H1 (cell line): ENCODE results near the gene SCN2B. TPM values are rescaled to one million over a fixed set of nuclear protein-coding genes. Genes with fewer than 3 reads are reported as not detected.

Source experiments
- CBX5 ChIP-seq: fragments of 300-800, 300-1000 bp; sonication (generic); IDR thresholded peaks from 2 replicates; pipeline ENCODE4 v1.7.1; 2016; ENCODE audit warnings: antibody characterized with exemption, low read length, low read depth
- CHD1 ChIP-seq: IDR thresholded peaks from 2 replicates; pipeline ENCODE4 v1.6.1; 2012; ENCODE audit warnings: low read depth, low read length, improper control_type of control experiment
- JUN ChIP-seq: IDR thresholded peaks from 2 replicates; pipeline ENCODE4 v1.6.1; 2011; ENCODE audit warnings: low read depth, mild to moderate bottlenecking, improper control_type of control experiment, low read length
- SIX5 ChIP-seq: IDR thresholded peaks from 2 replicates; pipeline ENCODE4 v1.6.1; 2011; ENCODE audit warnings: mild to moderate bottlenecking, low read depth, low read length
- SP2 ChIP-seq: IDR thresholded peaks from 2 replicates; pipeline ENCODE4 v1.6.1; 2012; ENCODE audit warnings: mild to moderate bottlenecking, low read length, inconsistent platforms
- polyA plus RNA-seq, 7 experiments: library from polyadenylated mRNA; depleted of rRNA in 3 of 7; stranded (reverse) in 5 of 7; unstranded in 2 of 7; fragments of >200 nt in 5 of 7; fragments of 200-250 nt in 2 of 7; gene quantifications; 1 replicate in 5 of 7; 2 replicates in 1 of 7; 4 replicates in 1 of 7; pipeline versions ENCODE4 v1.2.1 to v1.2.3, GENCODE V29; 2011 to 2013; ENCODE audit warnings: missing spikeins in 2 of 7, mixed read lengths in 2 of 7
- total RNA-seq: library from RNA; stranded (reverse); fragmentation: NEBNext Ultra II Directional; extraction: Animal tissue kit (Norgen Biotek cat#: 25700); gene quantifications from 2 replicates; pipeline ENCODE4 v1.2.1, GENCODE V29; 2021
- TF ChIP-seq, protein P1 (sequence below): IDR thresholded peaks from 2 replicates; pipeline ENCODE4 v1.6.1; 2012; ENCODE audit warnings: low read length, inconsistent platforms

The SCN2B gene
- total and polyA plus RNA-seq, 2 of the 8 experiments (the other 6 are each of a cell fraction or from before 2014, with no cell fraction given): 0.14 to 0.24 TPM

DNA sequence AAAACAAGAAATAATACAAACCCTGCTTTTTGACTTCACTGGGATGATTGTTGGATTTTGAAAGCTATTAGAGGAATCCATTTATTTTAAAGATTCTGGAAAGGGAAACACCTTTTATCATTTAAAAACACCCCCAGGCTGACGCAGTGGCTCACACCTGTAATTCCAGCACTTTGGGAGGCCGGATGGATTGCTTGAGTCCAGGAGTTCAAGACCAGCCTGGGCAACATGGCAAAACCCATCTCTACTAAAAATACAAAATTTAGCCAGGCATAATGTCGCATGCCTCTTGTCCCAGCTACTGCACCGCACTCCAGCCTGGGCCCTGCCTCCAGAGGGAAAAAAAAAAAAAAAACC is 317 bp upstream of the SCN2B start (continued):
- TF ChIP-seq, protein P1, sequence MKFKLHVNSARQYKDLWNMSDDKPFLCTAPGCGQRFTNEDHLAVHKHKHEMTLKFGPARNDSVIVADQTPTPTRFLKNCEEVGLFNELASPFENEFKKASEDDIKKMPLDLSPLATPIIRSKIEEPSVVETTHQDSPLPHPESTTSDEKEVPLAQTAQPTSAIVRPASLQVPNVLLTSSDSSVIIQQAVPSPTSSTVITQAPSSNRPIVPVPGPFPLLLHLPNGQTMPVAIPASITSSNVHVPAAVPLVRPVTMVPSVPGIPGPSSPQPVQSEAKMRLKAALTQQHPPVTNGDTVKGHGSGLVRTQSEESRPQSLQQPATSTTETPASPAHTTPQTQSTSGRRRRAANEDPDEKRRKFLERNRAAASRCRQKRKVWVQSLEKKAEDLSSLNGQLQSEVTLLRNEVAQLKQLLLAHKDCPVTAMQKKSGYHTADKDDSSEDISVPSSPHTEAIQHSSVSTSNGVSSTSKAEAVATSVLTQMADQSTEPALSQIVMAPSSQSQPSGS: no peak
- TF ChIP-seq JUN (no peak), SIX5 (no peak), SP2 (no peak), CBX5 (no peak), CHD1 (no peak)
